Neural cell (in vitro differentiated cells): ENCODE data around the gene SERPINH1. TPM values are rescaled to one million over a fixed set of nuclear protein-coding genes. Genes with fewer than 3 reads are reported as not detected.

Source experiments
- H2AFZ ChIP-seq: fragments of 200-600, 300-800 bp; sonication (generic), shearing (Covaris generic); 2 replicates; pipeline ENCODE4 v1.6.0; 2014; ENCODE audit warnings: low read depth, mild to moderate bottlenecking, antibody characterized with exemption, low read length, moderate library complexity
- H3F3A ChIP-seq: fragments of 200-600 bp; shearing (Covaris generic); 2 replicates; pipeline ENCODE4 v1.6.1; 2016; ENCODE audit warnings: mild to moderate bottlenecking, moderate library complexity, mixed read lengths, antibody characterized with exemption, low read length; ENCODE audit not compliant: insufficient read depth, poor library complexity, severe bottlenecking
- H3K27ac ChIP-seq: fragments of 200-600, 300-800 bp; sonication (generic), shearing (Covaris generic); 2 replicates; pipeline ENCODE4 v1.5.1; 2014; ENCODE audit warnings: mild to moderate bottlenecking, low read length, moderate library complexity
- H3K27me3 ChIP-seq: fragments of 300-800, 200-600 bp; sonication (generic), shearing (Covaris generic); 2 replicates; pipeline ENCODE4 v1.6.0; 2014; ENCODE audit warnings: mild to moderate bottlenecking, low read depth, low read length, moderate library complexity; ENCODE audit not compliant: insufficient read depth
- H3K36me3 ChIP-seq: fragments of 300-800, 200-600 bp; sonication (generic), shearing (Covaris generic); 2 replicates; pipeline ENCODE4 v1.5.1; 2014; ENCODE audit warnings: mild to moderate bottlenecking, antibody characterized with exemption, low read length, moderate library complexity; ENCODE audit not compliant: insufficient read depth
- H3K4me2 ChIP-seq: fragments of 300-800, 200-600 bp; sonication (generic), shearing (Covaris generic); 2 replicates; pipeline ENCODE4 v1.6.0; 2014; ENCODE audit warnings: mild to moderate bottlenecking, low read length
- H3K4me3 ChIP-seq: fragments of 300-800, 200-600 bp; sonication (generic), shearing (Covaris generic); 2 replicates; pipeline ENCODE4 v1.5.1; 2014; ENCODE audit warnings: mild to moderate bottlenecking, low read length, moderate library complexity
- H3K79me2 ChIP-seq: fragments of 200-600 bp; shearing (Covaris generic); replicated peaks from 2 replicates; pipeline ENCODE4 v1.6.0; 2014; ENCODE audit warnings: mild to moderate bottlenecking, low read length, moderate library complexity; ENCODE audit not compliant: insufficient read depth
- H3K9ac ChIP-seq: fragments of 300-800, 200-600 bp; sonication (generic), shearing (Covaris generic); 2 replicates; pipeline ENCODE4 v1.6.1; 2016; ENCODE audit warnings: mild to moderate bottlenecking, low read length, mixed read lengths
- H3K9me2 ChIP-seq: fragments of 200-600 bp; shearing (Covaris generic); 2 replicates; pipeline ENCODE4 v1.6.1; 2016; ENCODE audit warnings: mild to moderate bottlenecking, low read length, mixed read lengths; ENCODE audit not compliant: insufficient read depth
- H3K9me3 ChIP-seq: fragments of 200-600, 300-800 bp; sonication (generic), shearing (Covaris generic); 2 replicates; pipeline ENCODE4 v1.6.1; 2016; ENCODE audit warnings: mild to moderate bottlenecking, mixed run types, low read length, moderate library complexity, mixed read lengths
- H4K20me1 ChIP-seq: fragments of 200-600 bp; shearing (Covaris generic); 2 replicates; pipeline ENCODE4 v1.6.1; 2016; ENCODE audit warnings: mild to moderate bottlenecking, mixed run types; ENCODE audit not compliant: insufficient read depth
- CTCF ChIP-seq: fragments of 450-650 bp; IDR thresholded peaks from 2 replicates; pipeline ENCODE4 v1.5.1; 2014; ENCODE audit warnings: antibody characterized with exemption, mild to moderate bottlenecking, moderate library complexity; ENCODE audit not compliant: poor library complexity, severe bottlenecking
- EP300 ChIP-seq: fragments of 450-650 bp; conservative IDR thresholded peaks from 2 replicates; pipeline ENCODE4 v1.6.1; 2014; ENCODE audit warnings: antibody characterized with exemption, mild to moderate bottlenecking, moderate library complexity; ENCODE audit not compliant: poor library complexity, severe bottlenecking
- EZH2 ChIP-seq: fragments of 200-600, 300-800 bp; shearing (Covaris generic), sonication (generic); IDR thresholded peaks from 2 replicates; pipeline ENCODE4 v1.6.1; 2014; ENCODE audit warnings: antibody characterized with exemption, low read length, borderline replicate concordance, mild to moderate bottlenecking; ENCODE audit not compliant: insufficient read depth, poor library complexity, severe bottlenecking
- MXI1 ChIP-seq: fragments of 450-650 bp; conservative IDR thresholded peaks from 2 replicates; pipeline ENCODE4 v1.6.1; 2014; ENCODE audit warnings: antibody characterized with exemption, mild to moderate bottlenecking; ENCODE audit not compliant: poor library complexity, severe bottlenecking
- POLR2AphosphoS5 ChIP-seq: IDR thresholded peaks from 2 replicates; pipeline ENCODE4 v1.6.1; 2012
- RAD21 ChIP-seq: fragments of 450-650 bp; conservative IDR thresholded peaks from 2 replicates; pipeline ENCODE4 v1.6.1; 2014; ENCODE audit warnings: antibody characterized with exemption, mild to moderate bottlenecking, moderate library complexity
- REST ChIP-seq: IDR thresholded peaks from 2 replicates; pipeline ENCODE4 v1.6.1; 2012; ENCODE audit warnings: borderline replicate concordance
- SMC3 ChIP-seq: fragments of 450-650 bp; conservative IDR thresholded peaks from 2 replicates; pipeline ENCODE4 v1.6.1; 2014; ENCODE audit warnings: antibody characterized with exemption, mild to moderate bottlenecking, moderate library complexity; ENCODE audit not compliant: poor library complexity
- TAF1 ChIP-seq: IDR thresholded peaks from 2 replicates; pipeline ENCODE4 v1.6.1; 2012; ENCODE audit warnings: low read depth
- polyA plus RNA-seq: library from polyadenylated mRNA; depleted of rRNA; stranded (reverse); fragments of >200 nt; gene quantifications from 2 replicates; pipeline ENCODE4 v1.2.3, GENCODE V29; 2014

Gene SERPINH1
- polyA plus RNA-seq, 1 donor from 2014 or later, result 16.1 TPM

DNA sequence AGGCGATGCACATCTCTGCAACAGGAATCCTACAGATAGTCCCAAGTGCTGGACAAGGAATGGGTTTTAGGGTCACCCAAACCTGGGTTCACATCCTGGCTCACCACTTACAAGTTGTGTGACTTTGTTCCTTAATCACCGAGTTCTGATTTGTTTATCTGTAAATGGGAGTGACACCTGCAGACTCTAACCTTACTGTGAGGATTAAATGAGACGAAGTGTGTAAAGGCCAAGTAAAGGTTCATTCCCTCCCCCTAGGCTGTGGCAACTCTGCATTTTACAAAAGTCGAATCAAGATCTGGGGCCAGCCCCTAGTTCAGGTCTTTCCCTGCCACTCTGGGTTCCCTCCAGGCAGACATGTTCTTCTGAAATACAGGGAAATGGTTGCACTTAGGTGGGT, 34.9 kb downstream of the SERPINH1 start:
- no peak overlapping the region for H3K9ac ChIP-seq
- no peaks in the 10 kb centered on the region for H3K9me2 ChIP-seq
- H2AFZ ChIP-seq, result no peak overlapping the region
- H3K36me3 ChIP-seq, result no peaks in the 10 kb centered on the region
- H3K9me3 ChIP-seq, result no peaks in the 10 kb centered on the region
- no peak overlapping the region for H3K4me3 ChIP-seq
- TF ChIP-seq POLR2AphosphoS5, result no peak
- TF ChIP-seq MXI1, result no peak
- no peak for TF ChIP-seq TAF1
- no peak for TF ChIP-seq CTCF
- no peak for TF ChIP-seq EZH2
- no peak for TF ChIP-seq REST
- no peak for TF ChIP-seq EP300
- no peak for TF ChIP-seq RAD21
- TF ChIP-seq SMC3, result no peak
- no peaks in the 10 kb centered on the region for H4K20me1 ChIP-seq
- H3K79me2 ChIP-seq, result peaks cover 3% of the 10 kb centered on the region
- H3K27ac ChIP-seq, result no peak overlapping the region
- H3F3A ChIP-seq, result no peaks in the 10 kb centered on the region
- H3K4me2 ChIP-seq, result no peak overlapping the region
- no peaks in the 10 kb centered on the region for H3K27me3 ChIP-seq

DNA sequence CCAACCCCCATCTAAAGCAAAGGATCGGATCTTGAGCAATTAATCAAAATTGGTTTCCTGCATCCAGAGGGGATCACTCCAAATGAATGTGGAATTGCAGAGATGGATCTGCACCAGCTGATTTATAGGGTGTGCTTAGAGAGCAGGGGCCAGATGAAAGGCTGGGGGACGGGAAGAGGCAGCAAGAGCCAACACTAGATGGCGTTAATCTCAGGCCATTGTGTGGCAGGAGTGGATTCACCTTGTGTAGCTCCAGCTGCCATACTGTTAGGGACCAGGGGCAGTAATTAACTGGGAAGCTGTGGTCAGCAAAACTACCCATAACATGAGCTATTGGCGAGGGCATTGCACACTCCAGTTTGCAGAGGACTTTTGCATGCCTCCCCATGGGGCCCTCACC, 35.6 kb downstream of the SERPINH1 start:
- H3F3A ChIP-seq, result no peaks in the 10 kb centered on the region
- peak overlapping the region; percentile 37 for H3K4me3 ChIP-seq
- no peaks in the 10 kb centered on the region for H4K20me1 ChIP-seq
- no peaks in the 10 kb centered on the region for H3K9me3 ChIP-seq
- no peaks in the 10 kb centered on the region for H3K36me3 ChIP-seq
- TF ChIP-seq TAF1 (no peak), POLR2AphosphoS5 (no peak), SMC3 (peak; percentile 78), RAD21 (peak; percentile 69), CTCF (peak; percentile 74)
- no peaks in the 10 kb centered on the region for H3K27me3 ChIP-seq
- H3K79me2 ChIP-seq, result peaks cover 3% of the 10 kb centered on the region
- peak overlapping the region; percentile 40 for H3K27ac ChIP-seq
- H3K9ac ChIP-seq, result no peak overlapping the region
- no peak overlapping the region for H3K4me2 ChIP-seq
- no peak overlapping the region for H2AFZ ChIP-seq
- H3K9me2 ChIP-seq, result no peaks in the 10 kb centered on the region
